GM12878 (cell line): ENCODE results near the gene SLC2A4. TPM values are rescaled to one million over a fixed set of nuclear protein-coding genes. Genes with fewer than 3 reads are reported as not detected.

Experiments
- ATAC-seq: fragments of 200-7000 bp; cut with Tn5 transposase; 3 replicates; pipeline ENCODE4 v1.9.1; 2020; ENCODE audit warnings: mild to moderate bottlenecking, moderate library complexity
- BruUV-seq: library from RNA; stranded (reverse); fragments of 400-500 nt; replicated peaks from 2 replicates; lab custom pipeline; 2021; lab: Mats Ljungman, UMichigan
- CTCF ChIA-PET: fragments of 300-600 bp; sonication (Branson Sonifier 250); formaldehyde crosslinking; extraction: SDS; loops from one replicate; lab custom pipeline; 2021; ENCODE audit warnings: inconsistent platforms; lab: Yijun Ruan, JAX
- POLR2A ChIA-PET: fragments of 350-600 bp; formaldehyde crosslinking; extraction: SDS; loops from one replicate; lab custom pipeline; 2021; ENCODE audit warnings: inconsistent platforms; lab: Charles Lee
- RAD21 ChIA-PET: fragments of 300-600 bp; sonication (Branson Sonifier 250); formaldehyde crosslinking; loops from one replicate; lab custom pipeline; 2023; ENCODE audit warnings: antibody characterized with exemption; ENCODE audit not compliant: unreplicated experiment; lab: Charles Lee
- SMC1A ChIA-PET: fragments of 300-600 bp; sonication (Branson Sonifier 250); formaldehyde crosslinking; loops from one replicate; lab custom pipeline; 2023; ENCODE audit not compliant: unreplicated experiment, uncharacterized antibody; lab: Charles Lee
- DNase-seq: peaks from one replicate; pipeline ENCODE4 v3.0.0-alpha.2; 2011; ENCODE audit warnings: low read depth, low spot score
- FAIRE-seq: peaks from 3 replicates; lab custom pipeline; 2011; peaks lifted over from hg19 to GRCh38; lab: Jason Lieb, UNC
- H2AFZ ChIP-seq: 2 replicates; pipeline ENCODE4 v1.6.0; 2011; ENCODE audit warnings: low read depth, low read length, control low read depth; ENCODE audit not compliant: control insufficient read depth
- H3K27ac ChIP-seq: 2 replicates; pipeline ENCODE4 v1.5.1; 2011; ENCODE audit warnings: control low read depth; ENCODE audit not compliant: control insufficient read depth, insufficient read depth
- H3K27me3 ChIP-seq, 2 experiments: replicated peaks in 1 of 2; 2 replicates each; pipeline versions ENCODE4 v1.6.0 to v1.6.1; 2011; ENCODE audit warnings: low read length in 1 of 2; ENCODE audit not compliant: control insufficient read depth in 2 of 2, insufficient read depth in 2 of 2
- H3K36me3 ChIP-seq, 2 experiments: 2 replicates each; pipeline ENCODE4 v1.5.1; 2011; ENCODE audit warnings: low read length in 1 of 2; ENCODE audit not compliant: control insufficient read depth in 2 of 2, insufficient read depth in 2 of 2
- H3K4me1 ChIP-seq: 2 replicates; pipeline ENCODE4 v1.6.1; 2011; ENCODE audit warnings: mild to moderate bottlenecking, low read length, moderate library complexity, mixed read lengths; ENCODE audit not compliant: control insufficient read depth, insufficient read depth
- H3K4me2 ChIP-seq: 2 replicates; pipeline ENCODE4 v1.6.0; 2011; ENCODE audit warnings: control low read depth; ENCODE audit not compliant: control insufficient read depth, insufficient read depth
- H3K4me3 ChIP-seq: fragments of 200-600 bp; sonication (generic); 2 replicates; pipeline ENCODE4 v1.5.1; 2016
- H3K79me2 ChIP-seq: 2 replicates; pipeline ENCODE4 v1.6.0; 2011; ENCODE audit warnings: low read length; ENCODE audit not compliant: control insufficient read depth, insufficient read depth
- H3K9ac ChIP-seq: 2 replicates; pipeline ENCODE4 v1.8.0; 2011; ENCODE audit warnings: low read length, control low read depth, mixed read lengths; ENCODE audit not compliant: control insufficient read depth, insufficient read depth
- H3K9me3 ChIP-seq: replicated peaks from 3 replicates; pipeline ENCODE4 v1.5.1; 2011; ENCODE audit warnings: mild to moderate bottlenecking, low read length; ENCODE audit not compliant: control insufficient read depth, insufficient read depth
- H4K20me1 ChIP-seq: 2 replicates; pipeline ENCODE4 v1.6.0; 2011; ENCODE audit not compliant: control insufficient read depth, insufficient read depth
- BHLHE40 ChIP-seq, 2 experiments: fragments of 450-650 bp in 1 of 2; IDR thresholded peaks; 2 replicates each; pipeline ENCODE4 v1.6.1; 2011 to 2017; ENCODE audit warnings: low read depth in 2 of 2, borderline replicate concordance in 1 of 2, improper control_type of control experiment in 1 of 2, low read length in 1 of 2, mild to moderate bottlenecking in 1 of 2
- HDAC6 ChIP-seq: fragments of 200-600 bp; sonication (generic); IDR thresholded peaks from one replicate; pipeline ENCODE4 v1.8.0; 2017; ENCODE audit warnings: antibody characterized with exemption; ENCODE audit not compliant: unreplicated experiment
- NR2C1 ChIP-seq: fragments of 450-650 bp; IDR thresholded peaks from 2 replicates; pipeline ENCODE4 v1.6.1; 2017; ENCODE audit warnings: antibody characterized with exemption, mild to moderate bottlenecking, moderate library complexity
- PAX5 ChIP-seq: IDR thresholded peaks from 2 replicates; pipeline ENCODE4 v1.6.1; 2011; ENCODE audit warnings: low read depth, low read length, borderline replicate concordance
- SMAD5 ChIP-seq: IDR thresholded peaks from 2 replicates; pipeline ENCODE4 v1.6.1; 2016; ENCODE audit warnings: antibody characterized with exemption, low read depth
- SPI1 ChIP-seq: IDR thresholded peaks from 2 replicates; pipeline ENCODE4 v1.6.1; 2011; ENCODE audit warnings: low read depth, mild to moderate bottlenecking, low read length, moderate library complexity, borderline replicate concordance; ENCODE audit not compliant: insufficient read depth
- SUZ12 ChIP-seq: fragments of 200-600 bp; sonication (generic); IDR thresholded peaks from one replicate; pipeline ENCODE4 v1.6.1; 2018; ENCODE audit warnings: antibody characterized with exemption, mild to moderate bottlenecking; ENCODE audit not compliant: unreplicated experiment
- TAF1 ChIP-seq: IDR thresholded peaks from 2 replicates; pipeline ENCODE4 v1.6.1; 2011; ENCODE audit warnings: mild to moderate bottlenecking, low read depth, low read length, borderline replicate concordance
- YY1 ChIP-seq: IDR thresholded peaks from 2 replicates; pipeline ENCODE4 v1.6.1; 2011; ENCODE audit warnings: low read depth, mild to moderate bottlenecking, low read length
- WGBS: methylation state at CpG from one replicate; pipeline ENCODE4 v1.1.6; 2016; ENCODE audit warnings: low lambda C conversion rate; ENCODE audit not compliant: insufficient replicate concordance, insufficient coverage; ENCODE audit errors: missing lambda C conversion rate; 5-methylcytosine and 5-hydroxymethylcytosine counted together
- in situ Hi-C: fragments of 300-500 bp; cut with MboI; formaldehyde crosslinking; loops from 9 replicates; pipeline ENCODE4 v1.14.3; 2018; ENCODE audit warnings: mixed read lengths
- intact Hi-C: fragments of 100-400 bp; cut with micrococcal nuclease; formaldehyde crosslinking; loops from one replicate; pipeline ENCODE4 v1.14.2; 2022; ENCODE audit not compliant: unreplicated experiment
- polyA plus RNA-seq, 11 experiments: library from polyadenylated mRNA; depleted of rRNA in 4 of 11; unstranded in 6 of 11; stranded (reverse) in 5 of 11; fragments of >200 nt; fragmentation: Nextera tagmentation in 4 of 11; fragmentation: Illumina TruSeq in 1 of 11; extraction: Ambion mirVana in 4 of 11; extraction: Trizol in 1 of 11; gene quantifications; 1 replicate in 1 of 11; 2 replicates in 10 of 11; pipeline versions ENCODE4 v1.2.1 to v1.2.3, GENCODE V29; 2011 to 2016; ENCODE audit warnings: inconsistent platforms in 2 of 11, missing spikeins in 2 of 11, low read depth in 1 of 11
- total RNA-seq, 4 experiments: library from RNA; depleted of rRNA in 3 of 4; stranded (reverse); fragments of >200 nt in 3 of 4; fragmentation: Illumina TruSeq in 1 of 4; extraction: Trizol in 1 of 4; gene quantifications; 2 replicates each; pipeline versions ENCODE4 v1.2.1 to v1.2.3, GENCODE V29; 2013 to 2021
- TF ChIP-seq, protein P1 (sequence below): IDR thresholded peaks from 2 replicates; pipeline ENCODE4 v1.6.1; 2012; ENCODE audit warnings: low read depth, low read length, improper control_type of control experiment
- TF ChIP-seq, protein P2 (sequence below): fragments of 150-350 bp; IDR thresholded peaks from 2 replicates; pipeline ENCODE4 v1.6.1; 2014; ENCODE audit warnings: mild to moderate bottlenecking, low read depth, low read length
- TF ChIP-seq, protein P3 (sequence below): IDR thresholded peaks from 2 replicates; pipeline ENCODE4 v1.6.1; 2011; ENCODE audit warnings: low read depth, mild to moderate bottlenecking, low read length, moderate library complexity, borderline replicate concordance; ENCODE audit errors: extremely low read depth

SLC2A4 gene
- total and polyA plus RNA-seq, 10 of the 15 experiments (the other 5 are each of a cell fraction or from before 2014, with no cell fraction given) = 0.03 to 0.23 (median 0.04) TPM; not detected in 4

DNA sequence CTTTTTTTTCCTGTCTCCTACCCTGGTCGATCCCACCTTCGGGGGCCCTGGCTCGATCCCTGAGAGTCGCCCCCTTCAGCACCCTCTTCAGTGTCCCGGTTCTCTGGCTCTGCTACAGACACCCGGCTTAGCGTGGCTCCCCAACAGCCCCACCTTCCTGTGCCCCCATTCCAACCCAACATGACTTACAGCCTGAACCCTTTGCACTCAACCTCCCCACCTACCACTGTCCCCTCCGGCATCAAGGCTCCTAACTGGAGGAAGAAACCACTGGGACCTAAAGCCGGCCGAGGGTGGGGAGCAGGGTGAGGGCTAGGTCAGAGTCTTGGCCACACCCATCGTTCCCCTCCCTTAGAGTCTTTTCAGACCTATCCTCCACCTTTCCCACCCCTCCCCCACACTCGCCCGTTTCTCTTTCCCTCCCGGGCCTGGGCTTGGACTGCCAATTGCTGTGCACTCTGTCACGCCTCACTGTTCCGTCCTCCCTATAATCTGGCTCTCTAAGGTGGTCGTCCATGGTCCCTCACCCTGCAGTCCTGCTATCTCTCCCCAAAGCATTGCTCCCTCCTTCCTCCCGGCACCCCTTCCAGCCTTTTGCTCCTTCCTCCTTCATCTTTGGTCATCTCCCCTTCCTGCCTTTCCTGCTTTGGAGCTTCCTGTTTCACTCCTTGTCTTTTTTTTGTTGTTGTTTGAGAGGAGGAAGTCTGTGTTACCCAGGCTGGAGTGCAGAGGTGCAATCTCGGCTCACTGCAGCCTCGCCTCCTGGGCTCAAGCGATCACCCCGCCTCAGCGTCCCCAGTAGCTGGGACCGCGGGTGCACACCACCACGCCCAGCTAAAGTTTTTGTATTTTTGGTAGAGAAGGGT lies 18.4 kb upstream of the SLC2A4 start:
- H3K4me1 ChIP-seq = peaks cover 17% of the 10 kb centered on the region
- no peaks in the 10 kb centered on the region; a peak in 1 of 4 replicates for H3K36me3 ChIP-seq
- DNase-seq (no peak), FAIRE-seq (no peak)
- intact Hi-C loops (no loop called here), in situ Hi-C loops (no loop called here)
- H3K4me3 ChIP-seq = no peak overlapping the region
- POLR2A ChIA-PET = interaction anchor here (0.6 to 0.7 kb wide), 2 partner anchors 67 to 99 kb away, joined by 3 to 6 read pairs; no protein-coding TSS in a partner anchor
- RAD21 ChIA-PET = no interaction called here
- H3K9ac ChIP-seq = no peak overlapping the region
- H3K27me3 ChIP-seq = peaks cover 3 to 5% of the 10 kb centered on the region in 2 experiments; a peak in 2 of 4 replicates
- WGBS = 4% methylated on average over 26 of the region's 26 CpGs
- no peaks in the 10 kb centered on the region for H3K79me2 ChIP-seq
- no TSS peak for BruUV-seq
- SMC1A ChIA-PET = interaction anchor here (0.8 kb wide), 1 partner anchor 9 kb away, joined by 6 read pairs; no protein-coding TSS in a partner anchor
- peak overlapping the region; percentile 69 for H3K4me2 ChIP-seq
- CTCF ChIA-PET = interaction anchor here (1.1 kb wide), 1 partner anchor 42 kb away, joined by 4 read pairs; no protein-coding TSS in a partner anchor
- no peak for TF ChIP-seq BHLHE40 (IDR thresholded peaks at IDR 0.05; ENCODE audit: borderline replicate concordance in 1 of 2, low read depth in 2 of 2, low read length in 1 of 2)
- peak; percentile 39 for TF ChIP-seq SUZ12
- TF ChIP-seq, all 136 proteins: peak for 1
- H2AFZ ChIP-seq = peak overlapping the region; percentile 51
- ATAC-seq = peak; percentile 32
- H3K27ac ChIP-seq = no peak overlapping the region
- no peaks in the 10 kb centered on the region for H3K9me3 ChIP-seq
- H4K20me1 ChIP-seq = no peaks in the 10 kb centered on the region

DNA sequence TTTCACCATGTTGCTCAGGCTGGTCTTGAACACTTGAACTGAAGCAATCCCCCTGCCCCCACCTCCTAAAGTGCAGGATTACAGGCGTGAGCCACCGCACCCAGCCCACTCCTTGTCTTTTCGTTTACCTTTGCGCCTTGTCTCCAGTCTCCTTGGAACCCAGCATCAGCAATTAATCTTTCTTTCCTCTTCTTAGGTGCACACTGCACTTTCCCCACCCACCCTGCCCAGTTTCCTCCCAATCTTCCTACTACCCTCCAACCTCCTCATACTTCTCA lies 17.8 kb upstream of the SLC2A4 start:
- in situ Hi-C loops = no loop called here
- 55% methylated on average over 4 of the region's 4 CpGs for WGBS
- FAIRE-seq (no peak), DNase-seq (no peak), ATAC-seq (no peak)
- no TSS peak for BruUV-seq
- RAD21 ChIA-PET = no interaction called here
- SMC1A ChIA-PET = interaction anchor here (0.8 kb wide), 1 partner anchor 9 kb away, joined by 6 read pairs; no protein-coding TSS in a partner anchor
- Histone ChIP-seq H4K20me1 (no peaks in the 10 kb centered on the region), H3K4me3 (no peak overlapping the region), H3K79me2 (no peaks in the 10 kb centered on the region), H3K4me2 (no peak overlapping the region), H3K27ac (no peak overlapping the region), H3K9me3 (no peaks in the 10 kb centered on the region), H3K9ac (no peak overlapping the region), H3K4me1 (peaks cover 17% of the 10 kb centered on the region), H2AFZ (no peak overlapping the region), H3K36me3 (no peaks in the 10 kb centered on the region; a peak in 1 of 4 replicates), H3K27me3 (peaks cover 3 to 5% of the 10 kb centered on the region in 2 experiments; a peak in 2 of 4 replicates)
- TF ChIP-seq, protein P1, sequence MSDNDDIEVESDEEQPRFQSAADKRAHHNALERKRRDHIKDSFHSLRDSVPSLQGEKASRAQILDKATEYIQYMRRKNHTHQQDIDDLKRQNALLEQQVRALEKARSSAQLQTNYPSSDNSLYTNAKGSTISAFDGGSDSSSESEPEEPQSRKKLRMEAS = no peak
- no peak for TF ChIP-seq TAF1
- TF ChIP-seq PAX5 = no peak
- TF ChIP-seq SUZ12 = no peak
- no peak for TF ChIP-seq BHLHE40 (IDR thresholded peaks at IDR 0.05; ENCODE audit: borderline replicate concordance in 1 of 2, low read depth in 2 of 2, low read length in 1 of 2)
- no peak for TF ChIP-seq SPI1
- no peak for TF ChIP-seq SMAD5
- TF ChIP-seq, protein P2, sequence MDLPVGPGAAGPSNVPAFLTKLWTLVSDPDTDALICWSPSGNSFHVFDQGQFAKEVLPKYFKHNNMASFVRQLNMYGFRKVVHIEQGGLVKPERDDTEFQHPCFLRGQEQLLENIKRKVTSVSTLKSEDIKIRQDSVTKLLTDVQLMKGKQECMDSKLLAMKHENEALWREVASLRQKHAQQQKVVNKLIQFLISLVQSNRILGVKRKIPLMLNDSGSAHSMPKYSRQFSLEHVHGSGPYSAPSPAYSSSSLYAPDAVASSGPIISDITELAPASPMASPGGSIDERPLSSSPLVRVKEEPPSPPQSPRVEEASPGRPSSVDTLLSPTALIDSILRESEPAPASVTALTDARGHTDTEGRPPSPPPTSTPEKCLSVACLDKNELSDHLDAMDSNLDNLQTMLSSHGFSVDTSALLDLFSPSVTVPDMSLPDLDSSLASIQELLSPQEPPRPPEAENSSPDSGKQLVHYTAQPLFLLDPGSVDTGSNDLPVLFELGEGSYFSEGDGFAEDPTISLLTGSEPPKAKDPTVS = no peak
- no peak for TF ChIP-seq NR2C1
- no peak for TF ChIP-seq HDAC6
- TF ChIP-seq, protein P3, sequence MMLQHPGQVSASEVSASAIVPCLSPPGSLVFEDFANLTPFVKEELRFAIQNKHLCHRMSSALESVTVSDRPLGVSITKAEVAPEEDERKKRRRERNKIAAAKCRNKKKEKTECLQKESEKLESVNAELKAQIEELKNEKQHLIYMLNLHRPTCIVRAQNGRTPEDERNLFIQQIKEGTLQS = no peak
- TF ChIP-seq YY1 = no peak
- POLR2A ChIA-PET = interaction anchor here (0.6 to 0.7 kb wide), 2 partner anchors 66 to 99 kb away, joined by 3 to 6 read pairs; no protein-coding TSS in a partner anchor
- intact Hi-C loops = no loop called here
- CTCF ChIA-PET = interaction anchor here (1.1 kb wide), 1 partner anchor 43 kb away, joined by 4 read pairs; no protein-coding TSS in a partner anchor
